Peyer's patch (tissue), 4 donors: ENCODE measurements around the gene FAM193A.

Source experiments
- POLR2A ChIP-seq, 2 donors: fragments of 450-650 bp; IDR thresholded peaks; one replicate each; pipeline ENCODE4 v1.5.1; 2017; ENCODE audit warnings: antibody characterized with exemption in 2 of 2, mild to moderate bottlenecking in 2 of 2, moderate library complexity in 2 of 2
- TF ChIP-seq, protein P1 (sequence below), 6 experiments: fragments of 450-650 bp in 4 of 6; fragments of 200-600 bp in 2 of 6; sonication (generic) in 1 of 6; IDR thresholded peaks; one replicate each; pipeline ENCODE4 v1.5.1; 2017 to 2019; ENCODE audit warnings: antibody characterized with exemption in 6 of 6, mild to moderate bottlenecking in 3 of 6, moderate library complexity in 1 of 6

DNA sequence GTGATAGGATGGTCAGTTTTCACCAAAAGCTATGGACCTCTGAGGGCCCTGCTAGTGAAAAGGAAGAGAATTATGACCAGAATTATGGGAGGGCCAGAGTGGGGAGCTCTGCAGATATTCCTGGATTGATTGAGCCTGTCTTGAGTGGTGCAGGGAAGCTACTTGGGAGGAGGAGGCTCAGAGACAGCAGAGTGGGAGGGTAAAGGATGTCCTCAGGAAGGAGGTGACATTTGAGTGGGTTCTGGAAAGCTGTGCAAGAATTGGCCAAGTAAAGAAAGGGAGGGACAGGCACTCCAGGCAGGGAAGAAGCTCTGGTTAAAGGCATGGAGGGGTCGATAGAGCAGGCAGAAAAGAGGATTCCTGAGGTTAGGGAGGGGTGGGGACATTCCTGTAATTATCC, 43.5 kb upstream of the FAM193A start:
- TF ChIP-seq, protein P1, sequence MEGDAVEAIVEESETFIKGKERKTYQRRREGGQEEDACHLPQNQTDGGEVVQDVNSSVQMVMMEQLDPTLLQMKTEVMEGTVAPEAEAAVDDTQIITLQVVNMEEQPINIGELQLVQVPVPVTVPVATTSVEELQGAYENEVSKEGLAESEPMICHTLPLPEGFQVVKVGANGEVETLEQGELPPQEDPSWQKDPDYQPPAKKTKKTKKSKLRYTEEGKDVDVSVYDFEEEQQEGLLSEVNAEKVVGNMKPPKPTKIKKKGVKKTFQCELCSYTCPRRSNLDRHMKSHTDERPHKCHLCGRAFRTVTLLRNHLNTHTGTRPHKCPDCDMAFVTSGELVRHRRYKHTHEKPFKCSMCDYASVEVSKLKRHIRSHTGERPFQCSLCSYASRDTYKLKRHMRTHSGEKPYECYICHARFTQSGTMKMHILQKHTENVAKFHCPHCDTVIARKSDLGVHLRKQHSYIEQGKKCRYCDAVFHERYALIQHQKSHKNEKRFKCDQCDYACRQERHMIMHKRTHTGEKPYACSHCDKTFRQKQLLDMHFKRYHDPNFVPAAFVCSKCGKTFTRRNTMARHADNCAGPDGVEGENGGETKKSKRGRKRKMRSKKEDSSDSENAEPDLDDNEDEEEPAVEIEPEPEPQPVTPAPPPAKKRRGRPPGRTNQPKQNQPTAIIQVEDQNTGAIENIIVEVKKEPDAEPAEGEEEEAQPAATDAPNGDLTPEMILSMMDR (IDR thresholded peaks at IDR 0.05): no peak
- no peak for TF ChIP-seq POLR2A (IDR thresholded peaks at IDR 0.05)
